GM12873 (cell line): ENCODE results near the gene ASCL2.

ENCODE experiments used
- TF ChIP-seq, protein P1 (sequence below): IDR thresholded peaks from 2 replicates; pipeline ENCODE4 v1.5.1; 2012; ENCODE audit warnings: low read depth, mild to moderate bottlenecking, moderate library complexity, low read length, control low read depth; ENCODE audit not compliant: insufficient read depth; ENCODE audit errors: missing control alignments

Gene ASCL2

DNA sequence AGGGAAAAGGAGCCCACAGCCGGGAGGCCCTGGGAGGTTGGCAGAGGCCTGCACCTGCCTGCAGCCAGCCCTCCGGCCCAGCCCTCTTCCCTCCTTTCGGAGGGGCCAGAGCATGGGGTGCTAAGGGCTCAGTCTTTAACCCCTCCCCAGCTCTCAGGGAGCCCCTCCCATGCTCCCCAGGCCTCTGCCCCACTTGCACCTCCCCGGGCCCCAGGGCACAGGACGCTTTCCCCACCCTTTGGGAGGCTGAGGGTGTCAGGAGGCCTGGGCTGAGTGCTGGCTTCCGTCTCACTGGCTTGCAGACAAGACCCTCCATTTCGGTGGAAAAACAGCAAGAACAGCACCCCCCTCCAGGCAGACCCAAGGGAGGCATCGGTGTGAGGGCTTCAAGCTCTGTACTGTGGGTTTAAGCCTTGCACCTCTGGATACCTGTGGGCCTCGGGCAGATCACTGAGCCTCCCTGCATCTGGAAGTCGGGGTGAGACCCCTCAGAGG lies 7.3 kb downstream of the ASCL2 start:
- TF ChIP-seq, protein P1, sequence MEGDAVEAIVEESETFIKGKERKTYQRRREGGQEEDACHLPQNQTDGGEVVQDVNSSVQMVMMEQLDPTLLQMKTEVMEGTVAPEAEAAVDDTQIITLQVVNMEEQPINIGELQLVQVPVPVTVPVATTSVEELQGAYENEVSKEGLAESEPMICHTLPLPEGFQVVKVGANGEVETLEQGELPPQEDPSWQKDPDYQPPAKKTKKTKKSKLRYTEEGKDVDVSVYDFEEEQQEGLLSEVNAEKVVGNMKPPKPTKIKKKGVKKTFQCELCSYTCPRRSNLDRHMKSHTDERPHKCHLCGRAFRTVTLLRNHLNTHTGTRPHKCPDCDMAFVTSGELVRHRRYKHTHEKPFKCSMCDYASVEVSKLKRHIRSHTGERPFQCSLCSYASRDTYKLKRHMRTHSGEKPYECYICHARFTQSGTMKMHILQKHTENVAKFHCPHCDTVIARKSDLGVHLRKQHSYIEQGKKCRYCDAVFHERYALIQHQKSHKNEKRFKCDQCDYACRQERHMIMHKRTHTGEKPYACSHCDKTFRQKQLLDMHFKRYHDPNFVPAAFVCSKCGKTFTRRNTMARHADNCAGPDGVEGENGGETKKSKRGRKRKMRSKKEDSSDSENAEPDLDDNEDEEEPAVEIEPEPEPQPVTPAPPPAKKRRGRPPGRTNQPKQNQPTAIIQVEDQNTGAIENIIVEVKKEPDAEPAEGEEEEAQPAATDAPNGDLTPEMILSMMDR, result no peak

- TF ChIP-seq, protein P1, result no peak
Observed at GRCh38 chr11:2262301-2263070, 7.9 kb downstream of the ASCL2 start.

DNA sequence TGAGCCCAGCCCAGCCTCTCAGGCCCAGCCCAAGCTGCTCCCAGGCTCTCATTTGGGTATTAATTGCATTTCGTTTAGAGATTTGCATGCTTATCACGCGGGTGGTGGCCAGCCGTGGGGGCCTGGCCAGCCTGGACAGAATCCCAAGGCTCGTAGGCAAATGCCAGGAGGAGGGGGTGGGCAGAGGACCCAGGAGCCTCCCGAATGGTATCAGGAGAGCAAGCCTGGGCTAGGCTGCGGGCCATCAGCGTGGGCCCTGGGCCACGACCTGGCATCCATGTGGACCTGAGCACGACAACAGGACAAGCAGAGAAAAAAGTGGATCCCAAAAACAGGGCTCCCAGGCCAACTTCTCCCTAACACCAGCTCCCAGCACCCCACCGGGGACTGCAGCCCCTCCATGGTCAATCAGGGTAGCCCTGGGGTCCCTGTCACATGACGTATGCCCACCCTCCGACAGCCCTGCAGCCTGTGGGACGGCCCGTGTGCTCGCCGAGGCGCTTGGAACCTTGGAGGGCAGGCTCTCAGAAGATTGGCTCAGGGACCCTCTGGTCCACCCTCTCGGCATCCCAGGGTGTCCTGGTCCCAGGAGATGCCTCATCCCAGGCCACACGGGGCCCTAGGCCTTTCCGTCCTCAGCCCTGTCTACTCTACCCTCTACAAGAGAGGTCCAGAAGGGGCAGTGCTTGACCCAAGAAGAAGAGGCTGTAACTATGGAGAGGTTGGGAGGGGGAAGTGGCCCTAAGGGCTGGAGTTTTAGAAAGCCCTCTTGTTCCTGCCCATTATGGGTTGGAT lies 8.8 kb downstream of the ASCL2 start:
- TF ChIP-seq, protein P1, result no peak

DNA sequence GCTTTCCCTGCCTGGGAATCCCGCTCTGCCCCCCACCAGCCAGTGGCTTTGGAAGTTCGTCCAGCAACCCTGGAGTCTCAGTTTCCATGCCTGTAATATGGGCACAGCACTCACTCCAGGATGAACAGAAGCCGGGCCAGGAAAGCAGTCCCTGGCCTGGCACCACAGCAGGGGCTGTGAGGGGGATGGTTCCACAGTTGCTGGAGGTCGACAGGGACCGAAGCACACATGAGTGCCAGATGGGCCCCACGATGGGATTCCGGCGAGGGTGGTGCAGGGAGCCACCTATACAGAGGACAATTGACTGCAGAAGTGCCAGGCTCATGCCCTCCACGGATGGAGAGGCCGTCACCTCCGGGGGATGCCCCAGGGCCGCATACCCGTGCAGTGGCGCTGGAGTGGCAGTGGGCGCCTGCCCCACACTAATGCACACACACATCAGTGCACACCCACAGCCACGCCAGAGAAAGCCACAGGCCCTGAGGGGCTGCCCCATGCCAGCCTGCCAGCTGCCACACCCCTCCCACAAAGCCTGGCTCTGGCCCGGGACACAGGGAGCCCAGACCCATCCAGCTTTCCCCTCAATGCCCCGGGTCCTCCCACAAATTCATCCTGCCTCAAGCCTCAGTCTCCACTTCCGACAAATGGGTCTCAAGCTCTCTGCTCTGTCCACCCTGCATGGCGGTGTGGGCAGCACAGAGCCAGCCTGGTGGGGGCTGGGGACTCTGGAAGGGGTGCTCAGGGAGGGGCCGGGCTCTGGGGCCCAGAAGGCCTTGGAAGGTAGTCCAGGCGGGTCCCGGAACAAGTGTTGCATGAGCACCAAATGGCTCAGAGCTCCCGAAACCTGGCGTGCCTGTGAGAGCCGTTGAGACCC lies 9.7 kb downstream of the ASCL2 start:
- TF ChIP-seq, protein P1, result no peak

- TF ChIP-seq, protein P1, result no peak
Observed at GRCh38 chr11:2259897-2260451, 10.4 kb downstream of the ASCL2 start.

GRCh38 chr11:2259466-2259830 lies 10.9 kb downstream of the ASCL2 start:
- TF ChIP-seq, protein P1, result no peak
